Smooth muscle cell (in vitro differentiated cells): ENCODE results near the gene SLC6A19. TPM values are rescaled to one million over a fixed set of nuclear protein-coding genes. Genes with fewer than 3 reads are reported as not detected.

Source experiments
- DNase-seq: peaks from one replicate; lab custom pipeline; 2025; ENCODE audit not compliant: unreplicated experiment; lab: John Stamatoyannopoulos, UW
- H2AFZ ChIP-seq: fragments of 200-600 bp; sonication (generic); 2 replicates; pipeline ENCODE4 v1.6.0; 2016; ENCODE audit warnings: antibody characterized with exemption, low read depth, mild to moderate bottlenecking
- H3F3A ChIP-seq: fragments of 200-600 bp; sonication (generic); 2 replicates; pipeline ENCODE4 v1.6.0; 2017; ENCODE audit warnings: antibody characterized with exemption, low read depth
- H3K27ac ChIP-seq: fragments of 200-600 bp; sonication (generic); 2 replicates; pipeline ENCODE4 v1.5.1; 2016; ENCODE audit warnings: low read depth, mild to moderate bottlenecking
- H3K27me3 ChIP-seq: fragments of 200-600 bp; sonication (generic); 2 replicates; pipeline ENCODE4 v1.6.1; 2016; ENCODE audit warnings: low read depth, mild to moderate bottlenecking
- H3K36me3 ChIP-seq: fragments of 200-600 bp; sonication (generic); 2 replicates; pipeline ENCODE4 v1.5.1; 2016; ENCODE audit warnings: low read depth
- H3K4me1 ChIP-seq: fragments of 200-600 bp; sonication (generic); 2 replicates; pipeline ENCODE4 v1.5.1; 2016; ENCODE audit warnings: low read depth
- H3K4me2 ChIP-seq: fragments of 200-600 bp; sonication (generic); 2 replicates; pipeline ENCODE4 v1.6.0; 2016; ENCODE audit warnings: mild to moderate bottlenecking
- H3K4me3 ChIP-seq: fragments of 200-600 bp; sonication (generic); 2 replicates; pipeline ENCODE4 v1.5.1; 2016; ENCODE audit warnings: mild to moderate bottlenecking
- H3K79me2 ChIP-seq: fragments of 200-600 bp; sonication (generic); 2 replicates; pipeline ENCODE4 v1.6.0; 2016; ENCODE audit warnings: low read depth, mild to moderate bottlenecking
- H3K9ac ChIP-seq: fragments of 200-600 bp; sonication (generic); 2 replicates; pipeline ENCODE4 v1.6.0; 2016; ENCODE audit warnings: low read depth
- H3K9me3 ChIP-seq: fragments of 200-600 bp; sonication (generic); replicated peaks from 2 replicates; pipeline ENCODE4 v1.5.1; 2016; ENCODE audit warnings: low read depth
- H4K20me1 ChIP-seq: fragments of 200-600 bp; sonication (generic); 2 replicates; pipeline ENCODE4 v1.6.0; 2016; ENCODE audit warnings: low read depth
- WGBS: methylation state at CpG from one replicate; pipeline ENCODE4 v1.1.7; 2016; ENCODE audit warnings: low lambda C conversion rate; 5-methylcytosine and 5-hydroxymethylcytosine counted together
- polyA plus RNA-seq: library from polyadenylated mRNA; unstranded; fragments of >200 nt; fragmentation: Nextera tagmentation; extraction: Ambion mirVana; gene quantifications from 2 replicates; pipeline ENCODE4 v1.2.1, GENCODE V29; 2016
- total RNA-seq: library from RNA; depleted of rRNA; stranded (reverse); fragments of >200 nt; gene quantifications from 2 replicates; pipeline ENCODE4 v1.2.3, GENCODE V29; 2014
- TF ChIP-seq, protein P1 (sequence below): fragments of 200-600 bp; sonication (generic); IDR thresholded peaks from 2 replicates; pipeline ENCODE4 v1.5.1; 2017; ENCODE audit warnings: borderline replicate concordance, mild to moderate bottlenecking, antibody characterized with exemption; ENCODE audit not compliant: insufficient read depth, poor library complexity, severe bottlenecking

SLC6A19 gene
- total and polyA plus RNA-seq, 2 experiments from 2014 or later, result not detected

GRCh38 chr5:1208743-1209488, 7.5 kb downstream of the SLC6A19 start:
- WGBS, result 94% methylated on average over 24 of the region's 24 CpGs

DNA sequence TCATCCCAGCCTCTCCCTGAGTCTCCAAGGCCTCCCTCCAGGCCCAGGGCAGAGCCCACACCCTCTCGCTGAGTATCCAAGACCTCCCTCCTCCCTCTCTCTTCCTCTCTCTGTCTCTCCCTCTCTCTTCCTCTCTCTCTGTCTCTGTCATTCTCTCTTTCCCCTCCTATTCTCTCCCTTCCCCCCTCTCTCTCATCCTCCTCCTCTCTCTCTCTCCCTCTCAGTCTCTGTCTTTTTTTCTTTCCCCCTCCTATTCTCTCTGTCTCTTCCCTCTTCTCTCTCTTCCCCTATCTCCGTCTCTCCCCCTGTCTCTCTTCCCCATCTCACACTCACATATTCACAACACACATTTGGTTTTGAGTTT, 8.1 kb downstream of the SLC6A19 start:
- Histone ChIP-seq H3K79me2 (no peaks in the 10 kb centered on the region), H3K4me3 (no peak overlapping the region), H3K36me3 (no peaks in the 10 kb centered on the region), H3K9ac (no peak overlapping the region), H4K20me1 (no peaks in the 10 kb centered on the region), H2AFZ (no peak overlapping the region), H3K9me3 (no peaks in the 10 kb centered on the region), H3F3A (no peaks in the 10 kb centered on the region), H3K27me3 (no peaks in the 10 kb centered on the region), H3K27ac (no peak overlapping the region), H3K4me1 (no peaks in the 10 kb centered on the region), H3K4me2 (no peak overlapping the region)
- TF ChIP-seq, protein P1, sequence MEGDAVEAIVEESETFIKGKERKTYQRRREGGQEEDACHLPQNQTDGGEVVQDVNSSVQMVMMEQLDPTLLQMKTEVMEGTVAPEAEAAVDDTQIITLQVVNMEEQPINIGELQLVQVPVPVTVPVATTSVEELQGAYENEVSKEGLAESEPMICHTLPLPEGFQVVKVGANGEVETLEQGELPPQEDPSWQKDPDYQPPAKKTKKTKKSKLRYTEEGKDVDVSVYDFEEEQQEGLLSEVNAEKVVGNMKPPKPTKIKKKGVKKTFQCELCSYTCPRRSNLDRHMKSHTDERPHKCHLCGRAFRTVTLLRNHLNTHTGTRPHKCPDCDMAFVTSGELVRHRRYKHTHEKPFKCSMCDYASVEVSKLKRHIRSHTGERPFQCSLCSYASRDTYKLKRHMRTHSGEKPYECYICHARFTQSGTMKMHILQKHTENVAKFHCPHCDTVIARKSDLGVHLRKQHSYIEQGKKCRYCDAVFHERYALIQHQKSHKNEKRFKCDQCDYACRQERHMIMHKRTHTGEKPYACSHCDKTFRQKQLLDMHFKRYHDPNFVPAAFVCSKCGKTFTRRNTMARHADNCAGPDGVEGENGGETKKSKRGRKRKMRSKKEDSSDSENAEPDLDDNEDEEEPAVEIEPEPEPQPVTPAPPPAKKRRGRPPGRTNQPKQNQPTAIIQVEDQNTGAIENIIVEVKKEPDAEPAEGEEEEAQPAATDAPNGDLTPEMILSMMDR, result no peak
- DNase-seq, result no peak
- WGBS, result 88% methylated on average over 1 of the region's 2 CpGs

More at GRCh38 chr5:1208743-1209488, 7.5 kb downstream of the SLC6A19 start:
- no peak overlapping the region for H3K9ac ChIP-seq
- no peaks in the 10 kb centered on the region for H3K36me3 ChIP-seq
- no peaks in the 10 kb centered on the region for H3K27me3 ChIP-seq
- no peak overlapping the region for H3K4me2 ChIP-seq
- no peaks in the 10 kb centered on the region for H3K9me3 ChIP-seq
- H3K79me2 ChIP-seq, result no peaks in the 10 kb centered on the region
- no peak overlapping the region for H2AFZ ChIP-seq
- H4K20me1 ChIP-seq, result no peaks in the 10 kb centered on the region
- no peak overlapping the region for H3K4me3 ChIP-seq
- no peaks in the 10 kb centered on the region for H3K4me1 ChIP-seq
- no peak overlapping the region for H3K27ac ChIP-seq
- no peaks in the 10 kb centered on the region for H3F3A ChIP-seq
- TF ChIP-seq, protein P1, result no peak
- DNase-seq, result no peak

DNA sequence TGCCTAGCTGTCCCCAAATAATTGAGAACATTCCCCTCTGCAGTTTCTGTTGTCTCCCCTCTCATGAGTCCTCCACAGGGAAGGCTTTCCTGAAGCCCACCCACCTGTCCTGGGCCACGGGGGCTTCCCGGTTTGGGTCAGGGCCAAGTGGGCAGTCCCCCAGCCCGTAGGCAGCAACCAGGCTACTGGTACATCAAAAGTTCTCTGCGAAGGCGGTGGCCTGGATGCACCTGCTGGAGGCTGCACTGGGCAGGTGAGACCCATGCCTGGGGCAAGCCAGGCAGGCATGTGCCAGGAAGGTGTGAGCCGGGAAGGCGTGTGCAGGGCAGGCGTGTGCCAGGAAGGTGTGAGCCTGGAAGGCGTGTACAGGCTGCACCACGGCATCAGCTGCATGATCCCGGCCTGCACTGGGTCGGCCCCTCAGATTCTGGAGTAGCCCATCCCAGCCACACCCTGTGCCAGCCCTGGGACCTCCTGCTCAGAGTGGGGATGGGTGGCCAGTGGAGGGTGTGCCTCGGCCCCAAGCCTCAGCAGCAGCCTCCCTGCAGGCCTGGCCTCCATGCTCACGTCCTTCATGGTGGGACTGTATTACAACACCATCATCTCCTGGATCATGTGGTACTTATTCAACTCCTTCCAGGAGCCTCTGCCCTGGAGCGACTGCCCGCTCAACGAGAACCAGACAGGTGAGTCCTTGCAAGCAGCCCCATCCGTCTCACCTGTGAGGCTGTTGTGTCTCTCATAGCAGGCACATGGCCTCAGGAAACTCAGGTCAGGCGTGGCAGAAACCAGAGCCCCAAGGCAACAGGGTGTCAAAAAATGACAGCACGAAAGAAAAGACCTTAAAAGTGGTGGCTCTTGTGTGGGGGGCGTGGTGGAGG, 8.7 kb downstream of the SLC6A19 start:
- Histone ChIP-seq H3F3A (no peaks in the 10 kb centered on the region), H3K36me3 (no peaks in the 10 kb centered on the region), H3K9ac (no peak overlapping the region), H3K9me3 (no peaks in the 10 kb centered on the region), H3K4me3 (no peak overlapping the region), H3K27me3 (no peaks in the 10 kb centered on the region), H4K20me1 (no peaks in the 10 kb centered on the region), H3K4me2 (no peak overlapping the region), H3K27ac (no peak overlapping the region), H2AFZ (no peak overlapping the region), H3K79me2 (no peaks in the 10 kb centered on the region), H3K4me1 (no peaks in the 10 kb centered on the region)
- DNase-seq, result no peak
- TF ChIP-seq, protein P1, result no peak
- WGBS, result 81% methylated on average over 16 of the region's 21 CpGs
